HepG2 (cell line): ENCODE data around the gene VARS1. TPM values are rescaled to one million over a fixed set of nuclear protein-coding genes. Genes with fewer than 3 reads are reported as not detected.

ENCODE experiments used
- ARHGAP35 ChIP-seq: sonication (generic); formaldehyde crosslinking; IDR thresholded peaks from 2 replicates; pipeline ENCODE4 v1.9.0; 2022; ENCODE audit warnings: mild to moderate bottlenecking, inconsistent platforms, moderate library complexity, missing genetic modification reagents, borderline replicate concordance
- ARID3A ChIP-seq: IDR thresholded peaks from 2 replicates; pipeline ENCODE4 v1.6.1; 2012; ENCODE audit warnings: low read depth, low read length, improper control_type of control experiment
- ELK4 ChIP-seq: sonication (generic); formaldehyde crosslinking; IDR thresholded peaks from 2 replicates; pipeline ENCODE4 v1.9.0; 2021; ENCODE audit warnings: missing genetic modification reagents, borderline replicate concordance
- MXI1 ChIP-seq: IDR thresholded peaks from 3 replicates; pipeline ENCODE4 v1.6.1; 2012; ENCODE audit warnings: low read depth, low read length, inconsistent platforms, borderline replicate concordance
- PAX8 ChIP-seq: sonication (generic); formaldehyde crosslinking; IDR thresholded peaks from 2 replicates; pipeline ENCODE4 v1.8.0; 2022; ENCODE audit warnings: mild to moderate bottlenecking, missing genetic modification reagents, borderline replicate concordance
- PRDM4 ChIP-seq: sonication (generic); formaldehyde crosslinking; IDR thresholded peaks from 2 replicates; pipeline ENCODE4 v1.9.0; 2021; ENCODE audit warnings: missing genetic modification reagents, borderline replicate concordance
- SNAI1 ChIP-seq: sonication (generic); formaldehyde crosslinking; IDR thresholded peaks from 2 replicates; pipeline ENCODE4 v1.5.0; 2020; ENCODE audit warnings: mild to moderate bottlenecking, missing genetic modification reagents, borderline replicate concordance
- SOX6 ChIP-seq, 2 experiments: fragments of 450-650 bp in 1 of 2; sonication (generic) in 1 of 2; formaldehyde crosslinking in 1 of 2; IDR thresholded peaks; 2 replicates each; pipeline versions ENCODE4 v1.4.0 to v1.6.1; 2017 to 2020; ENCODE audit warnings: antibody characterized with exemption in 1 of 2, mild to moderate bottlenecking in 1 of 2, missing genetic modification reagents in 1 of 2
- ZNF30 ChIP-seq: sonication (generic); formaldehyde crosslinking; IDR thresholded peaks from 2 replicates; pipeline ENCODE4 v1.5.0; 2020; ENCODE audit warnings: mild to moderate bottlenecking, missing genetic modification reagents
- ZNF362 ChIP-seq: sonication (generic); formaldehyde crosslinking; IDR thresholded peaks from 2 replicates; pipeline ENCODE4 v1.4.0; 2020; ENCODE audit warnings: missing genetic modification reagents, mild to moderate bottlenecking, borderline replicate concordance
- ZNF597 ChIP-seq: sonication (generic); formaldehyde crosslinking; IDR thresholded peaks from 2 replicates; pipeline ENCODE4 v1.5.0; 2020; ENCODE audit warnings: missing genetic modification reagents
- ZNF780A ChIP-seq: sonication (generic); formaldehyde crosslinking; IDR thresholded peaks from 2 replicates; pipeline ENCODE4 v1.8.0; 2022; ENCODE audit warnings: mild to moderate bottlenecking, missing genetic modification reagents, moderate library complexity
- ZNF782 ChIP-seq: sonication (generic); formaldehyde crosslinking; IDR thresholded peaks from 2 replicates; pipeline ENCODE4 v1.4.0; 2020; ENCODE audit warnings: missing genetic modification reagents, mild to moderate bottlenecking, borderline replicate concordance
- ZSCAN21 ChIP-seq: sonication (generic); formaldehyde crosslinking; IDR thresholded peaks from 2 replicates; pipeline ENCODE4 v1.8.0; 2022; ENCODE audit warnings: mild to moderate bottlenecking, missing genetic modification reagents, moderate library complexity, borderline replicate concordance
- ZSCAN22 ChIP-seq: sonication (generic); formaldehyde crosslinking; IDR thresholded peaks from 2 replicates; pipeline ENCODE4 v1.4.0; 2020; ENCODE audit warnings: mild to moderate bottlenecking, missing genetic modification reagents
- polyA plus RNA-seq, 8 experiments: library from polyadenylated mRNA; depleted of rRNA in 3 of 8; stranded (reverse) in 7 of 8; unstranded in 1 of 8; fragments of >200 nt; fragmentation: Illumina TruSeq in 4 of 8; extraction: Trizol in 4 of 8; gene quantifications; 2 replicates each; pipeline versions ENCODE4 v1.2.1 to v1.2.3, GENCODE V29; 2011 to 2016; ENCODE audit warnings: low read depth in 4 of 8, missing spikeins in 1 of 8, mixed read lengths in 1 of 8; ENCODE audit not compliant: insufficient read depth in 1 of 8
- total RNA-seq, 5 experiments: library from RNA; depleted of rRNA; stranded (reverse); fragments of >200 nt; fragmentation: Illumina TruSeq; extraction: Trizol; gene quantifications; 2 replicates each; pipeline ENCODE4 v1.2.3, GENCODE V29; 2016; ENCODE audit warnings: low read depth in 1 of 5
- TF ChIP-seq, protein P1 (sequence below): sonication (generic); formaldehyde crosslinking; IDR thresholded peaks from 2 replicates; pipeline ENCODE4 v1.4.0; 2020; ENCODE audit warnings: missing genetic modification reagents, mild to moderate bottlenecking, borderline replicate concordance

Gene VARS1
- total and polyA plus RNA-seq, 2 of the 13 experiments (the other 11 are each of a cell fraction or from before 2014, with no cell fraction given) = 14.7 to 56.1 TPM

GRCh38 chr6:31769684-31770371 is 25.7 kb downstream of the VARS1 start (continued):
- TF ChIP-seq, protein P1, sequence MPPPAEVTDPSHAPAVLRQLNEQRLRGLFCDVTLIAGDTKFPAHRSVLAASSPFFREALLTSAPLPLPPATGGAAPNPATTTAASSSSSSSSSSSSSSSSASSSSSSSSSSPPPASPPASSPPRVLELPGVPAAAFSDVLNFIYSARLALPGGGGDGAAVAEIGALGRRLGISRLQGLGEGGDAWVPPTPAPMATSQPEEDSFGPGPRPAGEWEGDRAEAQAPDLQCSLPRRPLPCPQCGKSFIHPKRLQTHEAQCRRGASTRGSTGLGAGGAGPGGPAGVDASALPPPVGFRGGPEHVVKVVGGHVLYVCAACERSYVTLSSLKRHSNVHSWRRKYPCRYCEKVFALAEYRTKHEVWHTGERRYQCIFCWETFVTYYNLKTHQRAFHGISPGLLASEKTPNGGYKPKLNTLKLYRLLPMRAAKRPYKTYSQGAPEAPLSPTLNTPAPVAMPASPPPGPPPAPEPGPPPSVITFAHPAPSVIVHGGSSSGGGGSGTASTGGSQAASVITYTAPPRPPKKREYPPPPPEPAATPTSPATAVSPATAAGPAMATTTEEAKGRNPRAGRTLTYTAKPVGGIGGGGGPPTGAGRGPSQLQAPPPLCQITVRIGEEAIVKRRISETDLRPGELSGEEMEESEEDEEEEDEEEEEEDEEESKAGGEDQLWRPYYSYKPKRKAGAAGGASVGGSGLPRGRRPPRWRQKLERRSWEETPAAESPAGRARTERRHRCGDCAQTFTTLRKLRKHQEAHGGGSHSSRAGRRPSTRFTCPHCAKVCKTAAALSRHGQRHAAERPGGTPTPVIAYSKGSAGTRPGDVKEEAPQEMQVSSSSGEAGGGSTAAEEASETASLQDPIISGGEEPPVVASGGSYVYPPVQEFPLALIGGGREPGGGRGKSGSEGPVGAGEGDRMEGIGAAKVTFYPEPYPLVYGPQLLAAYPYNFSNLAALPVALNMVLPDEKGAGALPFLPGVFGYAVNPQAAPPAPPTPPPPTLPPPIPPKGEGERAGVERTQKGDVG (CRISPR knock-in tag) = no peak
- TF ChIP-seq ARHGAP35 (CRISPR knock-in tag) (no peak), ZNF782 (CRISPR knock-in tag) (no peak), MXI1 (peak; percentile 48; the same call in 1 of the 3 replicates), PAX8 (no peak), ZNF780A (CRISPR knock-in tag) (no peak), SNAI1 (CRISPR knock-in tag) (no peak), PRDM4 (no peak), ELK4 (CRISPR knock-in tag) (no peak), ARID3A (no peak), SOX6 (IDR thresholded peaks at IDR 0.05) (no peak), SOX6 (CRISPR knock-in tag; IDR thresholded peaks at IDR 0.05) (peak; percentile 45; the same call in 1 of the 2 replicates), ZNF30 (no peak), ZSCAN21 (CRISPR knock-in tag) (no peak), ZNF597 (CRISPR knock-in tag) (no peak), ZNF362 (CRISPR knock-in tag) (no peak), ZSCAN22 (CRISPR knock-in tag) (no peak)
